Mucosa of descending colon (tissue), 3 donors: ENCODE measurements around the gene ASTL. TPM values are rescaled to one million over a fixed set of nuclear protein-coding genes. Genes with fewer than 3 reads are reported as not detected.
A peak's percentile ranks its signal among the peaks of the same experiment; 100 is the strongest.

Source experiments
- ATAC-seq: fragments of 200-7000 bp; cut with Tn5 transposase; one replicate; pipeline ENCODE4 v1.9.1; 2020; ENCODE audit warnings: mild to moderate bottlenecking, moderate library complexity
- DNase-seq, 3 donors: peaks; one replicate each; pipeline ENCODE4 v3.0.0-alpha.2; 2020
- H3K36me3 ChIP-seq: fragments of 200-600 bp; one replicate; pipeline ENCODE4 v1.8.0; 2021; ENCODE audit warnings: low read depth, mild to moderate bottlenecking
- H3K4me1 ChIP-seq: fragments of 200-600 bp; one replicate; pipeline ENCODE4 v1.8.0; 2021; ENCODE audit warnings: low read depth, mild to moderate bottlenecking
- H3K4me3 ChIP-seq: fragments of 200-600 bp; one replicate; pipeline ENCODE4 v1.8.0; 2021; ENCODE audit warnings: mild to moderate bottlenecking
- H3K9me3 ChIP-seq: fragments of 200-600 bp; one replicate; pipeline ENCODE4 v1.8.0; 2021; ENCODE audit warnings: mild to moderate bottlenecking
- CTCF ChIP-seq: fragments of 200-600 bp; IDR thresholded peaks from one replicate; pipeline ENCODE4 v1.8.0; 2022; ENCODE audit warnings: antibody characterized with exemption, mild to moderate bottlenecking
- intact Hi-C, 2 donors: fragments of 100-400 bp; cut with DNase I in 1 of 2; cut with micrococcal nuclease in 1 of 2; formaldehyde crosslinking; loops; one replicate each; pipeline versions ENCODE4 v1.11.0 to v1.11.1; 2022; cut with DNase I, micrococcal nuclease
- total RNA-seq, 3 donors: library from RNA; stranded (reverse); fragmentation: NEBNext Ultra II Directional in 2 of 3; extraction: Animal tissue kit (Norgen Biotek cat#: 25700) in 2 of 3; gene quantifications; one replicate each; pipeline versions ENCODE4 v1.2.1 to v1.2.4, GENCODE V29; 2021 to 2023
- donor health status: DM: no; HTN: no; CAD: no; lungs with moderate emphysema.
- donor health status: DM: no; HTN: no; CAD: no.
- donor health status: DM: no; HTN: yes; CAD: no.

Gene ASTL
- total RNA-seq, 3 donors from 2014 or later, result not detected

- intact Hi-C loops, result no loop called here
- Histone ChIP-seq H3K36me3 (no peaks in the 10 kb centered on the region), H3K4me1 (no peaks in the 10 kb centered on the region), H3K9me3 (no peaks in the 10 kb centered on the region), H3K4me3 (no peak overlapping the region)
- DNase-seq, result peak in 1 of 3 donors; percentile 48
- no peak for TF ChIP-seq CTCF
- no peak for ATAC-seq
Observed at GRCh38 chr2:96158554-96158940, 20.2 kb upstream of the ASTL start.

GRCh38 chr2:96157649-96158553 lies 19.6 kb upstream of the ASTL start:
- no peaks in the 10 kb centered on the region for H3K4me1 ChIP-seq
- no peak overlapping the region for H3K4me3 ChIP-seq
- H3K36me3 ChIP-seq, result no peaks in the 10 kb centered on the region
- no peak for DNase-seq
- intact Hi-C loops, result no loop called here
- no peaks in the 10 kb centered on the region for H3K9me3 ChIP-seq
- ATAC-seq, result peak; percentile 56
- no peak for TF ChIP-seq CTCF

GRCh38 chr2:96156926-96157648 lies 18.8 kb upstream of the ASTL start:
- no peak for ATAC-seq
- intact Hi-C loops, result no loop called here
- Histone ChIP-seq H3K4me3 (no peak overlapping the region), H3K4me1 (no peaks in the 10 kb centered on the region), H3K9me3 (no peaks in the 10 kb centered on the region), H3K36me3 (no peaks in the 10 kb centered on the region)
- DNase-seq, result peak in 1 of 3 donors; percentile 55
- no peak for TF ChIP-seq CTCF

GRCh38 chr2:96156011-96156820 lies 17.9 kb upstream of the ASTL start:
- intact Hi-C loops, result no loop called here
- TF ChIP-seq CTCF, result no peak
- no peak for ATAC-seq
- no peaks in the 10 kb centered on the region for H3K36me3 ChIP-seq
- DNase-seq, result no peak
- no peaks in the 10 kb centered on the region for H3K4me1 ChIP-seq
- H3K4me3 ChIP-seq, result no peak overlapping the region
- no peaks in the 10 kb centered on the region for H3K9me3 ChIP-seq

GRCh38 chr2:96154506-96155380 lies 16.4 kb upstream of the ASTL start:
- DNase-seq, result no peak
- H3K9me3 ChIP-seq, result no peaks in the 10 kb centered on the region
- TF ChIP-seq CTCF, result no peak
- H3K4me1 ChIP-seq, result no peaks in the 10 kb centered on the region
- H3K36me3 ChIP-seq, result no peaks in the 10 kb centered on the region
- intact Hi-C loops, result no loop called here
- no peak for ATAC-seq
- no peak overlapping the region for H3K4me3 ChIP-seq
